BLaER1 (cell line): ENCODE measurements around the gene DCTD.
A peak's percentile ranks its signal among the peaks of the same experiment; 100 is the strongest.
"Not testable (repeated sequence)": the region's sequence is repeated elsewhere in the genome, so short reads cannot be mapped to it uniquely, and the experiment has no call there.

Experiments
- H3K27ac ChIP-seq: shearing (Covaris generic); formaldehyde crosslinking; 2 replicates; pipeline ENCODE4 v1.8.1; 2022
- H3K27me3 ChIP-seq: shearing (Covaris generic); formaldehyde crosslinking; 2 replicates; pipeline ENCODE4 v1.8.1; 2022
- H3K36me3 ChIP-seq: shearing (Covaris generic); formaldehyde crosslinking; 2 replicates; pipeline ENCODE4 v1.8.1; 2022
- H3K4me1 ChIP-seq: shearing (Covaris generic); formaldehyde crosslinking; 2 replicates; pipeline ENCODE4 v1.8.1; 2022
- H3K4me2 ChIP-seq: shearing (Covaris generic); formaldehyde crosslinking; 2 replicates; pipeline ENCODE4 v1.8.1; 2022
- H3K4me3 ChIP-seq: shearing (Covaris generic); formaldehyde crosslinking; 2 replicates; pipeline ENCODE4 v1.8.1; 2022
- H3K9ac ChIP-seq: shearing (Covaris generic); formaldehyde crosslinking; 2 replicates; pipeline ENCODE4 v1.8.1; 2022
- H3K9me3 ChIP-seq: shearing (Covaris generic); formaldehyde crosslinking; 2 replicates; pipeline ENCODE4 v1.8.1; 2022
- H4K20me1 ChIP-seq: shearing (Covaris generic); formaldehyde crosslinking; 2 replicates; pipeline ENCODE4 v1.8.1; 2022
- Cebpa-rat ChIP-seq: shearing (Covaris generic); IDR thresholded peaks from 2 replicates; pipeline ENCODE4 v1.8.1; 2022

DCTD gene

DNA sequence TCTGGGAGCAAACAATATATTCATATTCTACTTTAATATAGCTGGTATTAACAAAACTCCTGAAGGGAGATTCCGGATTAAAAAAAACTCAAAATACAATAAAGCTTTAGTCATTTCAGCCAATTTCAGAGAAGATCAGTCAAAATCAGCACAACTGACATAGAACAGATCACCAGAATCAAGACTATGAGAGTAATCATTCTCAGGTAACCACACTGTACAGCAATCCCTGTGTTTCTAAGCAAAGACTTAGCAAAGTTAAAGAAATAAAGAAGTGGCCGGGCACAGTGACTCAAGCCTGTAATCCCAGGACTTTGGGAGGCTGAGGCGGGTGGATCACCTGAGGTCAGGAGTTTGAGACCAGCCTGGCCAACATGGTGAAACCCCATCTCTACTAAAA, 9.1 kb downstream of the DCTD start:
- Histone ChIP-seq H3K36me3 (peaks cover 92% of the 10 kb centered on the region), H3K9ac (no peak overlapping the region), H3K4me2 (no peak overlapping the region), H3K4me3 (no peak overlapping the region), H4K20me1 (peaks cover 69% of the 10 kb centered on the region), H3K9me3 (no peaks in the 10 kb centered on the region; the same call in 1 of the 2 replicates), H3K4me1 (peaks cover 5% of the 10 kb centered on the region; the same call in 1 of the 2 replicates), H3K27ac (no peak overlapping the region), H3K27me3 (no peaks in the 10 kb centered on the region)
- no peak for TF ChIP-seq Cebpa-rat

DNA sequence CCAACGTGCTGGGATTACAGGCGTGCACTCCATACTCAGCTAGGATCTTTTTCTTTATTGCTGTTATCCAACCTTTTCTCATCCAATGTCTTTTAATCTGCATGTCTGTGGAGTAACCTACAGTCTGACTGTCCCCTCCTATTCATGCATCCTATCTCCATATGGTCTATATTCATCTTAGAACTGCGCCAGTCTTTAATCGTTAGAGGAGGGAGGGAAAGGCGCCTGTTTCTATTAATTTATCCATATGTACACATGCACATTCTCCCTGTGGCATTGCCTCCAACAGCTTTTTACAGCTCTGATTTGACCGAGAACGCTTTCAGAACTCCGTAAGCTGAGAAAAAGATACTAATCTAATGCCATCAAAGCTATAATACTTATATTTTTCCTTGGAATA, 9.8 kb downstream of the DCTD start:
- Histone ChIP-seq H4K20me1 (peaks cover 71% of the 10 kb centered on the region), H3K9ac (no peak overlapping the region), H3K27ac (no peak overlapping the region), H3K36me3 (peaks cover 92% of the 10 kb centered on the region), H3K27me3 (no peaks in the 10 kb centered on the region), H3K4me1 (peaks cover under 1% of the 10 kb centered on the region; the same call in 1 of the 2 replicates), H3K9me3 (no peaks in the 10 kb centered on the region; the same call in 1 of the 2 replicates), H3K4me2 (no peak overlapping the region), H3K4me3 (no peak overlapping the region)
- no peak for TF ChIP-seq Cebpa-rat

DNA sequence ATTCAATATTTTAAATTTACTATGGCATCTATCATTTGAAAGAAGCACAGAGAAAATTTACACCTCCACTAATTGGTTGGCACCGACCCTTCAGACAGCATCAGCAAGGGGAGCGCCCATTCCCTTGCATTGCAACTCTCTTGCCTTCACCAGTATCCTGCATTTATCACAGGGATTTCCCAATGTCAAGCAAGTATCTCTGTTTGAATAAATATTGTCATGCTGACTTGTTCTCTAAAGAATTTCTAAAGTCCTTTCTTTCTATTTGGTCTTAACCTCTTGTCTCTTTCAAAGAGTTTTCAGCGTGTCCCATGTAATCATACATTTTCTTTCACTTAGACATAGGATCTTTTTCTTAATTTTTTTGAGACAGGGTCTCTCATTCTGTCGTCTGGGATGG, 10.4 kb downstream of the DCTD start:
- no peaks in the 10 kb centered on the region for H3K4me1 ChIP-seq
- H3K27me3 ChIP-seq = no peaks in the 10 kb centered on the region
- no peak for TF ChIP-seq Cebpa-rat
- H3K36me3 ChIP-seq = peaks cover 92% of the 10 kb centered on the region
- no peak overlapping the region for H3K9ac ChIP-seq
- H4K20me1 ChIP-seq = peaks cover 77% of the 10 kb centered on the region
- no peak overlapping the region for H3K4me2 ChIP-seq
- H3K27ac ChIP-seq = no peak overlapping the region
- H3K9me3 ChIP-seq = no peaks in the 10 kb centered on the region; the same call in 1 of the 2 replicates
- H3K4me3 ChIP-seq = no peak overlapping the region

DNA sequence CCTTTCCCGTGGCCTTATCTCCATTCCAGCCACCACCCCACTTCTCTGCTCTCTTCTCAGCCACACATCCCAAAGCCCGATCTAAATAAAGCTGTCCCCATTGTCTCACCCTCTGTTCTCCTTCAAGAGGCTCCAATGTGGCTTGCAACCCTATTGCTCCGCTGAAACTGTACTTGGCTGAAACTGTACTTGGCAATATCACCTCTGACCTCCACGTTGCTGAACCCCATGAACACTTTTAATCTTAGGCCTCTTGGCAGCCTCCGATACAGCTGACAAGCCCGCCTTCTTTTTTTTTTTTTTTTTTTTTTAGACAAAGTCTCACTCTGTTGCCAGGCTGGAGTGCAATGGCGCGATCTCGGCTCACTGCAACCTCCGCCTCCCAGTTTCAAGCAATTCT, 12.1 kb downstream of the DCTD start:
- no peak overlapping the region for H3K27ac ChIP-seq
- no peaks in the 10 kb centered on the region for H3K27me3 ChIP-seq
- no peak overlapping the region for H3K9ac ChIP-seq
- no peak overlapping the region for H3K4me2 ChIP-seq
- no peak overlapping the region for H3K4me3 ChIP-seq
- TF ChIP-seq Cebpa-rat = no peak
- H3K4me1 ChIP-seq = no peaks in the 10 kb centered on the region
- H3K9me3 ChIP-seq = no peaks in the 10 kb centered on the region
- peaks cover 79% of the 10 kb centered on the region for H4K20me1 ChIP-seq
- peaks cover 93% of the 10 kb centered on the region for H3K36me3 ChIP-seq

DNA sequence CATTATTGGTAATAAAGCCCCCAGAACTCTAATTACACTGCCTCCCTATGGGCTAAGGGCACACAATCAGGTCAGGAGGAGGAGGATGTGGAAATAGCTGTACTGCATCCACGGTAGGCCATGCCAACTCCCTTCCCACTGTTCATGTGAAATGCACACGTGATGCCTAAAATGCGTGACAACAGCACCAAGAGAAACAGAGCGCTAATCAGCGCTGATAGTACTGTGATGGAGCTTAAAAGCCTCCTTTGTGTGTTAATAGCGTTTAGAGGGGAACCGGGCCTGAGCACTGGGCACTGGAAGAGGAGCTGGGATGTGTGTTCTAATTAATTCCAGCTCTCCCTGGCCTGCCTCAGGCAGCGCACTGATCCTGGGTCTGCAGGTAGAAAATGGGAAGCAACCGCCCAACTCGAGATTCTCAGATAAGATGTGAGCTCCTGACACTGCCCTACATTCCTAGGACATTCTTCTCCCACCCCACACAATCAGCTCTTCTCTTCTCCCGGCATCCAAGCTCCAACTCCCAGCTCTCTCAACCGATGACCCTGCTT, 12.9 kb downstream of the DCTD start:
- Histone ChIP-seq H3K4me3 (no peak overlapping the region), H3K36me3 (peaks cover 93% of the 10 kb centered on the region), H3K27ac (no peak overlapping the region), H3K9me3 (no peaks in the 10 kb centered on the region), H3K4me2 (no peak overlapping the region), H3K27me3 (no peaks in the 10 kb centered on the region), H3K9ac (no peak overlapping the region), H3K4me1 (no peaks in the 10 kb centered on the region), H4K20me1 (peaks cover 71% of the 10 kb centered on the region)
- TF ChIP-seq Cebpa-rat = no peak

DNA sequence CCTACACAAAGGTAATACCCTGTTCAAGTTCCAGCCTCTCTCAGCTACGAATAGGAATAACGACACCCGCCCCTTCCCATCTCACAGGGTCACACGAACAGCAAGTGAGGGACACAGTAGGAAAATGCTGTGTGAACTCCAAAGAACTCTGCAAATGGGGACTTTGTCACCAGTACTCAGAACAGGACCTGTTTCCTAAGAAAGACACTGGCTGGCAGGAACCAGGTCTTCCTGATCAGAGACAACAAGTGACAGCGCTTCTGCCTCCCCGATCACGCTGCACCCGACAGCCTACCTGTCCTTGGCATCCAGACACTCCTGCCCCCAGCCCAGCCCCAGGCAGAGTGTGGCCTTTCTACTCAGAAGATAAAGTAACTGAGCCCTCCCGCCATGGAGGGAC, 14.2 kb downstream of the DCTD start:
- Histone ChIP-seq H3K36me3 (peaks cover 93% of the 10 kb centered on the region), H3K27ac (no peak overlapping the region), H4K20me1 (peaks cover 76% of the 10 kb centered on the region), H3K27me3 (no peaks in the 10 kb centered on the region), H3K4me3 (no peak overlapping the region), H3K4me2 (no peak overlapping the region), H3K9me3 (no peaks in the 10 kb centered on the region), H3K9ac (no peak overlapping the region), H3K4me1 (no peaks in the 10 kb centered on the region)
- no peak for TF ChIP-seq Cebpa-rat

DNA sequence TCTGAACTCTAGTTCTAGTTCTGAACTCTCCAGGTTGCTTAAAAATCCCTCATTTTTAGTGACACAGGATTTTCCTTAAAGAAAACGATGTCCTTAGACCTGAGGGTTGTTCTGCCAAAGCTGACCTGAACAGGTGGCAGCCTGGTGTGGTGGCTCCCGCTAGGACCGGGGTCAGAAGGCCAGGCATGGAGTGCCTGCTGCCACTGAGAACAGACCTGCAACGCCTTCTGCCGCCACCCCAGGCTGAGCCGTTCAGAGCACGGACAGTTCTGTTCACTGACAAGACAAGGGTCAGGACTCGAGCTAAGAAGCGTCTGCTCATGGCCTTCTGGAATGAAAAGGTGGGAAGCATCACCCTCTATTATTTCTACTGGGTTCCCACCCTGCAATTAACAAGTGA, 15.8 kb downstream of the DCTD start:
- no peaks in the 10 kb centered on the region for H3K27me3 ChIP-seq
- peaks cover 92% of the 10 kb centered on the region for H3K36me3 ChIP-seq
- no peak overlapping the region for H3K4me3 ChIP-seq
- no peak overlapping the region for H3K9ac ChIP-seq
- H3K4me1 ChIP-seq = no peaks in the 10 kb centered on the region
- H3K4me2 ChIP-seq = no peak overlapping the region
- H3K9me3 ChIP-seq = no peaks in the 10 kb centered on the region
- TF ChIP-seq Cebpa-rat = no peak
- no peak overlapping the region for H3K27ac ChIP-seq
- H4K20me1 ChIP-seq = peaks cover 76% of the 10 kb centered on the region

DNA sequence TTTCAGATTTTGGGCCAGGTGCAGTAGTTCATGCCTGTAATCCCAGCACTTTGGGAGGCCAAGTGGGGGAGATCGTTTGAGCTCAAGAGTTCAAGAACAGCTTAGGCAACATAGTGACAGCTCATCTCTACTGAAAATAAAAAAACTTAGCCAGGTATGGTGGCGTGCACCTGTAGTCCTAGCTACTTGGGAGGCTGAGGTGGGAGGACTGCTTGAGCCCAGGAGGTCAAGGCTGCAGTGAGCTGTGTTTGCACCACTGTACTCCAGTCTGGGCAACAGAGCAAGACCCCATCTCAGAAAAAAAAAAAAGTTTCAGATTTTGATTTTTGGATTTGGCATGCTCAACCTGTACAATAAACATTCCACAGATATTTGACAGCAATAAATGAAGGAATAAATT, 17.2 kb downstream of the DCTD start:
- not testable (repeated sequence) for H3K9me3 ChIP-seq, H3K27ac ChIP-seq, H3K4me2 ChIP-seq, H3K9ac ChIP-seq, H3K4me3 ChIP-seq, H3K4me1 ChIP-seq, H3K27me3 ChIP-seq
- H4K20me1 ChIP-seq = peaks cover 78% of the 10 kb centered on the region
- H3K36me3 ChIP-seq = peaks cover 94% of the 10 kb centered on the region

DNA sequence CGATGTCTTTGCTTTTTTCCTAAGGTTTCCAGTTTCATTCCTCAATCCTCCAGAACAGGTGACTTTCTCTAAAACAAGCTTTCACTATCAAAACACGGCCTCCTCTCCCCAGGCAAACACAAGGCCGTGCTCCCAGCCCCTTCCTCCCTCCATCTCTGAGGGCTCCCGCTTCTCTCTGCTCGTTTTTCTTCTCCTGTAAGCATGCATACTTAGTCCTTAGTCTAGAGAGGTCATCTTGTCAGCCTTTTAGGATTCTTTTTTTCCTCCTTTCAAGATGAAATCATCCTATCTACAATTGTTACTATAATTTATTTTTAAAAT, 18.7 kb downstream of the DCTD start:
- H3K27ac ChIP-seq = no peak overlapping the region
- peaks cover 94% of the 10 kb centered on the region for H3K36me3 ChIP-seq
- H3K9ac ChIP-seq = 0 out of 2 replicates have a peak overlapping the region, but pooled peaks have one; percentile 2
- H3K4me2 ChIP-seq = no peak overlapping the region
- H3K9me3 ChIP-seq = no peaks in the 10 kb centered on the region
- no peak for TF ChIP-seq Cebpa-rat
- H3K4me3 ChIP-seq = no peak overlapping the region
- no peaks in the 10 kb centered on the region for H3K4me1 ChIP-seq
- H3K27me3 ChIP-seq = no peaks in the 10 kb centered on the region
- H4K20me1 ChIP-seq = peaks cover 72% of the 10 kb centered on the region

DNA sequence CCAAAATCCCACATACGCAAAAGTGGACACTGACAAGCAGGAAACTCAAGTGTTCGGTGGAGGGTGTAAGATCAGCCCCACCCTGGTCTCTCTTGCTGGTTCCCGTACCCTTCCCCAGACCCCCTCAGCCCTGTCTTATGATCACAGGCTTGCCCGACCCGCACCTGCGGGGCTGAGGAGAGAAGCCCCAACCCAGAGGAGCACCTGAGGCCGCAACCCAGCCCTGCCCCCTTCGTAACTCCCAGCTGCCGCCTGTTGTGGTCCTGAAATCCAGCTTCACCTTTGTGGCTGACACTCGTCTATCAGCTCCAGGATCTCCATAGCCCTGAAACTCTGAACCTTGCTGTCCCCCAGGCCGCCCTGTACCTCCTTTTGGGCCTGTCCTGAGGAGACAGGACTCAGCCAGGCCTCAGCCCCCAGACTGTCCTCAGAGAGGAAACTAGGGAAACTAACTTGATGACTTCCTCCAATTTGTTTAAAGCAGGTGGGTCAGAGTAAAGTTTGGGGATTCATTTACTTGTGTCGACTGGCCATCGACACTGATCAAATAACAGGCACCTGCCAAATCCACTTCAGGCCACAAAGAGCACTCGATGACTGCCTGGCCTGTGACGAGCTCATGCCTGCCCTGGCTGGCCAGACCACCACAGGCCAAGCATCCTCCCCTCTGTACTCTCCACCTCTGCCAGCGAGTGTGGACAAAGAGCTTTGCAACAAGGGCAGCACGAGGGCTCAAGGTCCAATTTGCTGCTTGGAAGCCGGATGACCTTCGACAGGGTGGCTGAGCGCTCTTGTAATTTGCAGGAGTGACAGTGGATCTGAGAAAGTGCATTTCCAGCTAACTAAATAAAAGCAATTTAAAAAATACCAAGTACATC, 19.3 kb downstream of the DCTD start:
- H3K4me1 ChIP-seq = no peaks in the 10 kb centered on the region
- H3K4me3 ChIP-seq = no peak overlapping the region
- no peak for TF ChIP-seq Cebpa-rat
- no peaks in the 10 kb centered on the region for H3K27me3 ChIP-seq
- peaks cover 68% of the 10 kb centered on the region for H4K20me1 ChIP-seq
- peaks cover 94% of the 10 kb centered on the region for H3K36me3 ChIP-seq
- H3K9ac ChIP-seq = 0 out of 2 replicates have a peak overlapping the region, but pooled peaks have one; percentile 2
- H3K9me3 ChIP-seq = no peaks in the 10 kb centered on the region
- H3K27ac ChIP-seq = peak overlapping the region; percentile 22; the same call in 1 of the 2 replicates
- H3K4me2 ChIP-seq = no peak overlapping the region
